ENCODE measurements around the gene CRAT.

DNA sequence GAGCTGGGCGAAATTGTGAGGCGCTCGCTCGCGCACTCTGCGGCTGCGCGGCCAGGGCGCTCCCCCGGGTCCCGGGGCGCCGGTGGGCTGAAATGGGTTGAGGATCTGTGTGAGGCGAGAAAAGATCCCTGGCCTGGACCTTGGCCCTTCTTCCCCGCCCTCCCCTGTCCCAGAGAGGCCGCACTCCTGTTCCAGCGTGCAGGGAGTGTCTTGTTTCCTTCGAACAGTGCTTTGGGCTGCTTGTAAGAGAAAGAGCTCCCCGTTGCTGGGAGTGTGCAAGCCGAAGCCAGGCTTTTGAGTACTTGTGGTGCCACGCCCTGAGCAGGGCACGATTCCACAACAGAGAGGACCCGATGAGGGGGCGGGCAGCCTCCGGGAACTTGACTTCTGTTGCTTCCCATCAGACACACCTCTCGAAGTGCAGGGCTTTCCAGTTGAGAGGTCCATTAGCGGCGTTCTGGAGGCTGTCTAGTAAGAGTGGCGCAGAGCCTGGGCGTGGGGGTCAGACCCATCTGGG, 29.1 kb downstream of the CRAT start:
- TF ChIP-seq, protein P1, sequence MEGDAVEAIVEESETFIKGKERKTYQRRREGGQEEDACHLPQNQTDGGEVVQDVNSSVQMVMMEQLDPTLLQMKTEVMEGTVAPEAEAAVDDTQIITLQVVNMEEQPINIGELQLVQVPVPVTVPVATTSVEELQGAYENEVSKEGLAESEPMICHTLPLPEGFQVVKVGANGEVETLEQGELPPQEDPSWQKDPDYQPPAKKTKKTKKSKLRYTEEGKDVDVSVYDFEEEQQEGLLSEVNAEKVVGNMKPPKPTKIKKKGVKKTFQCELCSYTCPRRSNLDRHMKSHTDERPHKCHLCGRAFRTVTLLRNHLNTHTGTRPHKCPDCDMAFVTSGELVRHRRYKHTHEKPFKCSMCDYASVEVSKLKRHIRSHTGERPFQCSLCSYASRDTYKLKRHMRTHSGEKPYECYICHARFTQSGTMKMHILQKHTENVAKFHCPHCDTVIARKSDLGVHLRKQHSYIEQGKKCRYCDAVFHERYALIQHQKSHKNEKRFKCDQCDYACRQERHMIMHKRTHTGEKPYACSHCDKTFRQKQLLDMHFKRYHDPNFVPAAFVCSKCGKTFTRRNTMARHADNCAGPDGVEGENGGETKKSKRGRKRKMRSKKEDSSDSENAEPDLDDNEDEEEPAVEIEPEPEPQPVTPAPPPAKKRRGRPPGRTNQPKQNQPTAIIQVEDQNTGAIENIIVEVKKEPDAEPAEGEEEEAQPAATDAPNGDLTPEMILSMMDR (IDR thresholded peaks at IDR 0.05), result no peak
- TF ChIP-seq POLR2AphosphoS5 (IDR thresholded peaks at IDR 0.05) (peak in 1 of 2 donors; percentile 39), EP300 (IDR thresholded peaks at IDR 0.05) (no peak), POLR2A (IDR thresholded peaks at IDR 0.05; ENCODE audit: low read depth) (no peak)

Measured in esophagus muscularis mucosa (tissue), 4 donors.